ENCODE results near the gene RNF114. TPM values are rescaled to one million over a fixed set of nuclear protein-coding genes. Genes with fewer than 3 reads are reported as not detected.

The RNF114 gene
- total RNA-seq, 2 donors from 2014 or later, result 82.4 to 128 TPM

DNA sequence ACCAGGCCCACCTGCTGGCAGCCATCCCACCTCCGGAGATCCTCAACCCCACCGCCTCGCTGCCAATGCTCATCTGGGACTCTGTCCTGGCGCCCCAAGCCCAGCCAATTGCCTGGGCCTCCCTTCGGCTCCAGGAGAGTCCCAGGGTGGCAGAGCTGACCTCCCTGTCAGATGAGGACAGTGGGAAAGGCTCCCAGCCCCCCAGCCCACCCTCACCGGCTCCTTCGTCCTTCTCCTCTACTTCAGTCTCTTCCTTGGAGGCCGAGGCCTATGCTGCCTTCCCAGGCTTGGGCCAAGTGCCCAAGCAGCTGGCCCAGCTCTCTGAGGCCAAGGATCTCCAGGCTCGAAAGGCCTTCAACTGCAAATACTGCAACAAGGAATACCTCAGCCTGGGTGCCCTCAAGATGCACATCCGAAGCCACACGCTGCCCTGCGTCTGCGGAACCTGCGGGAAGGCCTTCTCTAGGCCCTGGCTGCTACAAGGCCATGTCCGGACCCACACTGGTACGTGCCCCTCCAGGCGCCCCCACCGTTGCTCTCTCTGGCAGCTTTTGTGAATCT lies 47.7 kb downstream of the RNF114 start:
- Histone ChIP-seq H3K9me3 (no peaks in the 10 kb centered on the region), H3K4me1 (ENCODE audit: control insufficient read depth in 1 of 2, low read depth in 2 of 2) (peaks cover 27 to 55% of the 10 kb centered on the region in 2 donors), H3K27ac (peak overlapping the region; percentile 20 to 66), H3K4me3 (peak overlapping the region; percentile 87), H3K36me3 (no peaks in the 10 kb centered on the region), H3K27me3 (replicated peaks; ENCODE audit: insufficient read depth) (no peaks in the 10 kb centered on the region)
- DNase-seq (ENCODE audit: low spot score), result no peak
- TF ChIP-seq CTCF (IDR thresholded peaks at IDR 0.05), result no peak
- ATAC-seq (ENCODE audit: insufficient number of reproducible peaks, low FRiP score, low read depth), result no peak

GRCh38 chr20:49984426-49985153 lies 48.4 kb downstream of the RNF114 start:
- no peaks in the 10 kb centered on the region for H3K9me3 ChIP-seq
- ATAC-seq (ENCODE audit: insufficient number of reproducible peaks, low FRiP score, low read depth), result no peak
- peaks cover 29 to 56% of the 10 kb centered on the region in 2 donors for H3K4me1 ChIP-seq (ENCODE audit: control insufficient read depth in 1 of 2, low read depth in 2 of 2)
- H3K36me3 ChIP-seq, result no peaks in the 10 kb centered on the region
- peak overlapping the region; percentile 20 to 66 for H3K27ac ChIP-seq
- H3K4me3 ChIP-seq, result peak overlapping the region; percentile 87
- no peaks in the 10 kb centered on the region for H3K27me3 ChIP-seq (replicated peaks; ENCODE audit: insufficient read depth)
- TF ChIP-seq CTCF (IDR thresholded peaks at IDR 0.05), result no peak
- DNase-seq (ENCODE audit: low spot score), result no peak

- Histone ChIP-seq H3K27me3 (replicated peaks; ENCODE audit: insufficient read depth) (no peaks in the 10 kb centered on the region), H3K27ac (no peak overlapping the region), H3K4me1 (ENCODE audit: control insufficient read depth in 1 of 2, low read depth in 2 of 2) (peaks cover 30 to 62% of the 10 kb centered on the region in 2 donors), H3K9me3 (no peaks in the 10 kb centered on the region), H3K4me3 (peak overlapping the region; percentile 87), H3K36me3 (no peaks in the 10 kb centered on the region)
- ATAC-seq (ENCODE audit: insufficient number of reproducible peaks, low FRiP score, low read depth) (no peak), DNase-seq (ENCODE audit: low spot score) (no peak)
- no peak for TF ChIP-seq CTCF (IDR thresholded peaks at IDR 0.05)
Observed at GRCh38 chr20:49985157-49985556, 49.0 kb downstream of the RNF114 start.

- H3K4me1 ChIP-seq (ENCODE audit: control insufficient read depth in 1 of 2, low read depth in 2 of 2), result peaks cover 30 to 67% of the 10 kb centered on the region in 2 donors
- peak overlapping the region; percentile 87 for H3K4me3 ChIP-seq
- DNase-seq (ENCODE audit: low spot score) (no peak), ATAC-seq (ENCODE audit: insufficient number of reproducible peaks, low FRiP score, low read depth) (no peak)
- no peaks in the 10 kb centered on the region for H3K36me3 ChIP-seq
- H3K27me3 ChIP-seq (replicated peaks; ENCODE audit: insufficient read depth), result no peaks in the 10 kb centered on the region
- H3K9me3 ChIP-seq, result no peaks in the 10 kb centered on the region
- no peak for TF ChIP-seq CTCF (IDR thresholded peaks at IDR 0.05)
- no peak overlapping the region for H3K27ac ChIP-seq
Observed at GRCh38 chr20:49985617-49986016, 49.4 kb downstream of the RNF114 start.

- DNase-seq (ENCODE audit: low spot score) (no peak), ATAC-seq (ENCODE audit: insufficient number of reproducible peaks, low FRiP score, low read depth) (no peak)
- Histone ChIP-seq H3K4me3 (peak overlapping the region; percentile 87), H3K9me3 (no peaks in the 10 kb centered on the region), H3K36me3 (no peaks in the 10 kb centered on the region), H3K4me1 (ENCODE audit: control insufficient read depth in 1 of 2, low read depth in 2 of 2) (peaks cover 30 to 68% of the 10 kb centered on the region in 2 donors), H3K27me3 (replicated peaks; ENCODE audit: insufficient read depth) (no peaks in the 10 kb centered on the region), H3K27ac (no peak overlapping the region)
- no peak for TF ChIP-seq CTCF (IDR thresholded peaks at IDR 0.05)
Observed at GRCh38 chr20:49986049-49986448, 49.9 kb downstream of the RNF114 start.
